ENCODE data around the gene PPM1B. TPM values are rescaled to one million over a fixed set of nuclear protein-coding genes. Genes with fewer than 3 reads are reported as not detected.

Gene PPM1B
- total and polyA plus RNA-seq, 9 of the 15 experiments (the other 6 are each of a cell fraction or from before 2014, with no cell fraction given): 8.9 to 44.0 (median 28.6) TPM

- ATAC-seq (no peak), DNase-seq (ENCODE audit: extremely low read depth in 1 of 4, low spot score in 3 of 4) (no peak), FAIRE-seq (no peak)
- Histone ChIP-seq H3K4me1 (replicated peaks in 1 of 2; ENCODE audit: control insufficient read depth in 2 of 2, insufficient read depth in 2 of 2, low read length in 2 of 2) (peaks cover 0 to 4% of the 10 kb centered on the region in 2 experiments; a peak in 1 of 5 replicates), H3K9me3 (replicated peaks; ENCODE audit: control insufficient read depth, insufficient read depth, low read depth, low read length) (no peaks in the 10 kb centered on the region), H3K9ac (ENCODE audit: insufficient read depth in 1 of 2, low read depth in 2 of 2, low read length in 2 of 2) (no peak overlapping the region), H3K79me2 (ENCODE audit: control insufficient read depth, insufficient read depth, low read length) (no peaks in the 10 kb centered on the region), H3K4me2 (ENCODE audit: insufficient read depth, low read length) (no peak overlapping the region), H3K27ac (ENCODE audit: extremely low read depth, low read depth, low read length) (no peak overlapping the region), H4K20me1 (replicated peaks; ENCODE audit: control insufficient read depth, insufficient read depth, low read length) (no peaks in the 10 kb centered on the region), H3K27me3 (ENCODE audit: control insufficient read depth in 2 of 2, insufficient read depth in 2 of 2, low read length in 2 of 2) (peaks cover 8 to 16% of the 10 kb centered on the region in 2 experiments; a peak in 4 of 5 replicates), H3K9me1 (ENCODE audit: control insufficient read depth, insufficient read depth, low read length) (no peaks in the 10 kb centered on the region), H3K4me3 (no peak overlapping the region), H3K36me3 (ENCODE audit: control insufficient read depth, insufficient read depth, low read length) (no peaks in the 10 kb centered on the region), H2AFZ (ENCODE audit: low read depth, low read length) (no peak overlapping the region)
- CTCF ChIA-PET (ENCODE audit: low intra/inter-chr PET ratio): no interaction called here
- intact Hi-C loops (cut with micrococcal nuclease) (no loop called here), in situ Hi-C loops (cut with MboI) (no loop called here)
- 26% methylated on average over 2 of the region's 2 CpGs for WGBS (ENCODE audit: insufficient coverage, low coverage, missing lambda C conversion rate)
- no TSS peak for BruUV-seq (replicated peaks)
- POLR2A ChIA-PET: interaction anchor here (0.6 to 1.0 kb wide), 2 partner anchors 15 to 673 kb away, joined by 3 read pairs; no protein-coding TSS in a partner anchor
- TF ChIP-seq FOXA1 (IDR thresholded peaks at IDR 0.05; ENCODE audit: borderline replicate concordance) (no peak), MYNN (IDR thresholded peaks at IDR 0.05) (no peak), MYNN (CRISPR knock-in tag; IDR thresholded peaks at IDR 0.05) (no peak), ARID3B (CRISPR knock-in tag; IDR thresholded peaks at IDR 0.05; ENCODE audit: borderline replicate concordance) (no peak), FUS (optimal IDR thresholded peaks at IDR 0.05; ENCODE audit: low read depth, low read length) (no peak), ZNF586 (CRISPR knock-in tag; conservative IDR thresholded peaks at IDR 0.05) (no peak), MAFF (IDR thresholded peaks at IDR 0.05; ENCODE audit: low read length) (no peak), ARHGAP35 (IDR thresholded peaks at IDR 0.05; ENCODE audit: partially characterized antibody) (no peak), STAG1 (CRISPR knock-in tag; IDR thresholded peaks at IDR 0.05; ENCODE audit: borderline replicate concordance) (no peak), PRPF4 (IDR thresholded peaks at IDR 0.05; ENCODE audit: insufficient read depth, low read depth, low read length, poor library complexity, severe bottlenecking) (no peak), NRF1 (conservative IDR thresholded peaks at IDR 0.05 in 1 of 2, IDR thresholded peaks at IDR 0.05 in 1 of 2) (no peak), HMG20B (CRISPR knock-in tag; IDR thresholded peaks at IDR 0.05) (no peak), ELK3 (CRISPR knock-in tag; IDR thresholded peaks at IDR 0.05) (no peak), ZNF639 (CRISPR knock-in tag; conservative IDR thresholded peaks at IDR 0.05 in 1 of 2, IDR thresholded peaks at IDR 0.05 in 1 of 2) (no peak)
These were observed 104.9 kb downstream of the PPM1B start for GRCh38 chr2:44273596-44273995.

Data from K562 (cell line).